Endothelial cell of umbilical vein (primary cell): ENCODE data around the gene HECW1.

ENCODE experiments used
- CTCF ChIP-seq, 2 donors: IDR thresholded peaks; 1 replicate in 1 of 2; 2 replicates in 1 of 2; pipeline ENCODE4 v1.5.1; 2011; ENCODE audit warnings: low read length in 2 of 2, mild to moderate bottlenecking in 2 of 2, moderate library complexity in 2 of 2, control low read depth in 1 of 2, inconsistent platforms in 1 of 2, low read depth in 1 of 2; ENCODE audit not compliant: insufficient read depth in 1 of 2; ENCODE audit errors: extremely low read depth in 1 of 2
- POLR2AphosphoS5 ChIP-seq: IDR thresholded peaks from 2 replicates; pipeline ENCODE4 v1.6.1; 2012; ENCODE audit warnings: low read depth, mild to moderate bottlenecking, control low read depth, low read length, moderate library complexity; ENCODE audit not compliant: insufficient read depth

GRCh38 chr7:43460733-43461348, 348.4 kb downstream of the HECW1 start:
- no peak for TF ChIP-seq CTCF (IDR thresholded peaks at IDR 0.05; ENCODE audit: extremely low read depth in 1 of 2, insufficient read depth in 1 of 2, low read depth in 1 of 2, low read length in 2 of 2)
- TF ChIP-seq POLR2AphosphoS5, result no peak
